K562 (cell line): ENCODE measurements around the gene TRIP10. TPM values are rescaled to one million over a fixed set of nuclear protein-coding genes. Genes with fewer than 3 reads are reported as not detected.
A peak's percentile ranks its signal among the peaks of the same experiment; 100 is the strongest.

Experiments
- BRF1 ChIP-seq: IDR thresholded peaks from 3 replicates; pipeline ENCODE4 v1.6.1; 2011; ENCODE audit warnings: borderline replicate concordance, mild to moderate bottlenecking; ENCODE audit not compliant: insufficient read length; ENCODE audit errors: extremely low read depth
- CREB3 ChIP-seq: fragments of 450-650 bp; conservative IDR thresholded peaks from 2 replicates; pipeline ENCODE4 v1.6.1; 2016; ENCODE audit warnings: missing genetic modification characterization, low read depth, mild to moderate bottlenecking, missing compliant biosample characterization, moderate library complexity
- CSDE1 ChIP-seq, 2 experiments: fragments of 450-650 bp; IDR thresholded peaks; 2 replicates each; pipeline ENCODE4 v1.6.1; 2016; ENCODE audit warnings: mild to moderate bottlenecking in 1 of 2
- DLX4 ChIP-seq: fragments of 250-450 bp; sonication (Bioruptor Pico); IDR thresholded peaks from 2 replicates; pipeline ENCODE4 v1.6.1; 2021; ENCODE audit warnings: mild to moderate bottlenecking
- HNRNPUL1 ChIP-seq: fragments of 200-400 bp; formaldehyde crosslinking; IDR thresholded peaks from 2 replicates; pipeline ENCODE4 v1.6.1; 2017; ENCODE audit warnings: low read length
- KLF13 ChIP-seq: fragments of 450-650 bp; IDR thresholded peaks from 2 replicates; pipeline ENCODE4 v1.6.1; 2016; ENCODE audit warnings: missing genetic modification characterization, low read depth, mild to moderate bottlenecking, missing compliant biosample characterization, moderate library complexity, borderline replicate concordance
- MBD2 ChIP-seq: sonication (generic); IDR thresholded peaks from 2 replicates; pipeline ENCODE4 v1.6.1; 2016; ENCODE audit warnings: low read depth, borderline replicate concordance
- MNT ChIP-seq, 2 experiments: fragments of 450-650 bp; conservative IDR thresholded peaks; 2 replicates each; pipeline ENCODE4 v1.6.1; 2017; ENCODE audit warnings: mild to moderate bottlenecking in 2 of 2, moderate library complexity in 2 of 2
- NCOA1 ChIP-seq: fragments of 450-650 bp; IDR thresholded peaks from 2 replicates; pipeline ENCODE4 v1.6.1; 2016; ENCODE audit warnings: low read depth
- NFYB ChIP-seq: IDR thresholded peaks from 2 replicates; pipeline ENCODE4 v1.6.1; 2011; ENCODE audit warnings: mild to moderate bottlenecking, moderate library complexity; ENCODE audit not compliant: insufficient read length; ENCODE audit errors: extremely low read depth
- SMAD4 ChIP-seq: fragments of 250-450 bp; sonication (Bioruptor Pico); conservative IDR thresholded peaks from 2 replicates; pipeline ENCODE4 v1.8.0; 2021; ENCODE audit warnings: inconsistent platforms, mild to moderate bottlenecking, moderate library complexity
- WHSC1 ChIP-seq: IDR thresholded peaks from one replicate; pipeline ENCODE4 v1.6.1; 2012; ENCODE audit warnings: low read length, control low read depth, inconsistent platforms
- YY1 ChIP-seq, 3 experiments: IDR thresholded peaks; 2 replicates each; pipeline ENCODE4 v1.6.1; 2011; ENCODE audit warnings: low read length in 2 of 3, mild to moderate bottlenecking in 2 of 3, moderate library complexity in 2 of 3, borderline replicate concordance in 1 of 3, control low read depth in 1 of 3, low read depth in 1 of 3; ENCODE audit not compliant: insufficient read depth in 3 of 3, insufficient replicate concordance in 2 of 3, control insufficient read depth in 1 of 3, insufficient read length in 1 of 3; ENCODE audit errors: extremely low read depth in 1 of 3
- ZFPM2 ChIP-seq: fragments of 250-450 bp; sonication (Bioruptor Pico); IDR thresholded peaks from 2 replicates; pipeline ENCODE4 v1.5.1; 2022; ENCODE audit warnings: mild to moderate bottlenecking
- ZNF143 ChIP-seq: sonication (generic); formaldehyde crosslinking; IDR thresholded peaks from 2 replicates; pipeline ENCODE4 v1.9.0; 2022; ENCODE audit warnings: mild to moderate bottlenecking, missing genetic modification reagents
- ZNF584 ChIP-seq: fragments of 200-800 bp; sonication (Bioruptor generic); IDR thresholded peaks from 2 replicates; pipeline ENCODE4 v1.6.1; 2016; ENCODE audit warnings: low read depth, mild to moderate bottlenecking, missing genetic modification characterization, missing compliant biosample characterization
- ZNF740 ChIP-seq, 3 experiments: fragments of 200-800 bp in 1 of 3; sonication (Bioruptor generic) in 1 of 3; sonication (generic) in 1 of 3; formaldehyde crosslinking in 1 of 3; IDR thresholded peaks; 2 replicates each; pipeline versions ENCODE4 v1.6.1 to v1.8.0; 2016 to 2022; ENCODE audit warnings: mild to moderate bottlenecking in 2 of 3, missing compliant biosample characterization in 2 of 3, missing genetic modification characterization in 2 of 3, missing genetic modification reagents in 1 of 3
- polyA plus RNA-seq, 8 experiments: library from polyadenylated mRNA; depleted of rRNA in 4 of 8; stranded (reverse) in 5 of 8; unstranded in 3 of 8; fragments of >200 nt; fragmentation: Nextera tagmentation in 2 of 8; fragmentation: Illumina TruSeq in 1 of 8; extraction: Ambion mirVana in 2 of 8; extraction: Trizol in 1 of 8; gene quantifications; 2 replicates each; pipeline versions ENCODE4 v1.2.1 to v1.2.3, GENCODE V29; 2011 to 2014; ENCODE audit warnings: inconsistent platforms in 1 of 8, missing spikeins in 1 of 8
- total RNA-seq, 7 experiments: library from RNA; depleted of rRNA in 6 of 7; stranded (reverse); fragments of >200 nt in 6 of 7; fragmentation: Illumina TruSeq in 2 of 7; extraction: Trizol in 2 of 7; gene quantifications; 2 replicates each; pipeline versions ENCODE4 v1.2.1 to v1.2.3, GENCODE V29; 2011 to 2021; ENCODE audit warnings: low replicate concordance in 1 of 7
- TF ChIP-seq, protein P1 (sequence below), 2 experiments: fragments of 450-650 bp in 1 of 2; IDR thresholded peaks; 2 replicates each; pipeline ENCODE4 v1.6.1; 2011 to 2017; ENCODE audit warnings: low read depth in 2 of 2, antibody characterized with exemption in 1 of 2, borderline replicate concordance in 1 of 2, low read length in 1 of 2, mild to moderate bottlenecking in 1 of 2, mixed read lengths in 1 of 2; ENCODE audit not compliant: control insufficient read depth in 1 of 2

Gene TRIP10
- total and polyA plus RNA-seq, 9 of the 15 experiments (the other 6 are each of a cell fraction or from before 2014, with no cell fraction given): 1.2 to 66.8 (median 36.1) TPM

- TF ChIP-seq MNT (conservative IDR thresholded peaks at IDR 0.05) (0 out of 4 replicates have a peak, but pooled peaks of 1 of the 2 experiments have one; percentile 18), BRF1 (no peak), CSDE1 (IDR thresholded peaks at IDR 0.05) (no peak), MBD2 (no peak), KLF13 (tag) (no peak), NFYB (no peak), ZNF143 (CRISPR knock-in tag) (no peak), WHSC1 (no peak), SMAD4 (CRISPR knock-in tag) (no peak), DLX4 (CRISPR knock-in tag) (no peak), YY1 (IDR thresholded peaks at IDR 0.05; ENCODE audit: borderline replicate concordance in 1 of 3, control insufficient read depth in 1 of 3, extremely low read depth in 1 of 3, insufficient read depth in 3 of 3, insufficient read length in 1 of 3, insufficient replicate concordance in 2 of 3, low read depth in 1 of 3, low read length in 2 of 3) (no peak), CREB3 (no peak), HNRNPUL1 (no peak), ZNF740 (CRISPR knock-in tag; IDR thresholded peaks at IDR 0.05) (0 out of 2 replicates have a peak, but pooled peaks have one; percentile 46), ZNF740 (tag; IDR thresholded peaks at IDR 0.05) (no peak), ZNF584 (no peak), ZFPM2 (no peak), NCOA1 (no peak)
- TF ChIP-seq, protein P1, sequence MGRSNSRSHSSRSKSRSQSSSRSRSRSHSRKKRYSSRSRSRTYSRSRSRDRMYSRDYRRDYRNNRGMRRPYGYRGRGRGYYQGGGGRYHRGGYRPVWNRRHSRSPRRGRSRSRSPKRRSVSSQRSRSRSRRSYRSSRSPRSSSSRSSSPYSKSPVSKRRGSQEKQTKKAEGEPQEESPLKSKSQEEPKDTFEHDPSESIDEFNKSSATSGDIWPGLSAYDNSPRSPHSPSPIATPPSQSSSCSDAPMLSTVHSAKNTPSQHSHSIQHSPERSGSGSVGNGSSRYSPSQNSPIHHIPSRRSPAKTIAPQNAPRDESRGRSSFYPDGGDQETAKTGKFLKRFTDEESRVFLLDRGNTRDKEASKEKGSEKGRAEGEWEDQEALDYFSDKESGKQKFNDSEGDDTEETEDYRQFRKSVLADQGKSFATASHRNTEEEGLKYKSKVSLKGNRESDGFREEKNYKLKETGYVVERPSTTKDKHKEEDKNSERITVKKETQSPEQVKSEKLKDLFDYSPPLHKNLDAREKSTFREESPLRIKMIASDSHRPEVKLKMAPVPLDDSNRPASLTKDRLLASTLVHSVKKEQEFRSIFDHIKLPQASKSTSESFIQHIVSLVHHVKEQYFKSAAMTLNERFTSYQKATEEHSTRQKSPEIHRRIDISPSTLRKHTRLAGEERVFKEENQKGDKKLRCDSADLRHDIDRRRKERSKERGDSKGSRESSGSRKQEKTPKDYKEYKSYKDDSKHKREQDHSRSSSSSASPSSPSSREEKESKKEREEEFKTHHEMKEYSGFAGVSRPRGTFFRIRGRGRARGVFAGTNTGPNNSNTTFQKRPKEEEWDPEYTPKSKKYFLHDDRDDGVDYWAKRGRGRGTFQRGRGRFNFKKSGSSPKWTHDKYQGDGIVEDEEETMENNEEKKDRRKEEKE (IDR thresholded peaks at IDR 0.05; ENCODE audit: borderline replicate concordance in 1 of 2, control insufficient read depth in 1 of 2, low read depth in 2 of 2, low read length in 1 of 2): no peak
Observed at GRCh38 chr19:6720369-6721137, 18.9 kb upstream of the TRIP10 start, which contains the start of gene C3 (continued).
